ENCODE data around the gene MYH7.

- no peak for TF ChIP-seq RAD21 (conservative IDR thresholded peaks at IDR 0.05 in 1 of 2, IDR thresholded peaks at IDR 0.05 in 1 of 2)
- no peak for TF ChIP-seq ZNF302 (CRISPR knock-in tag; IDR thresholded peaks at IDR 0.05)
- no peak for TF ChIP-seq CTCF (IDR thresholded peaks at IDR 0.05)
- TF ChIP-seq EP300 (IDR thresholded peaks at IDR 0.05): no peak
- no peak for TF ChIP-seq POLR2A (IDR thresholded peaks at IDR 0.05; ENCODE audit: low read length)
- no peak for TF ChIP-seq RFX5 (IDR thresholded peaks at IDR 0.05)
- no peak for TF ChIP-seq RCOR1 (IDR thresholded peaks at IDR 0.05; ENCODE audit: low read depth, low read length)
- no peak for TF ChIP-seq MAZ (IDR thresholded peaks at IDR 0.05; ENCODE audit: borderline replicate concordance, low read depth, low read length)
- TF ChIP-seq ELK1 (IDR thresholded peaks at IDR 0.05; ENCODE audit: low read depth, low read length): no peak
- no peak for TF ChIP-seq RARB (CRISPR knock-in tag; IDR thresholded peaks at IDR 0.05)
- TF ChIP-seq CHD2 (IDR thresholded peaks at IDR 0.05; ENCODE audit: low read length, partially characterized antibody): no peak
These were observed 37.1 kb downstream of the MYH7 start for GRCh38 chr14:23398348-23398747.

Data from A549 (cell line).